Thyroid gland (tissue), 4 donors: Measurements from ENCODE around the gene ABCA4.

Experiments used
- CTCF ChIP-seq, 6 experiments: fragments of 200-600 bp in 3 of 6; fragments of 450-650 bp in 3 of 6; sonication (generic) in 3 of 6; IDR thresholded peaks; one replicate each; pipeline ENCODE4 v1.5.1; 2016 to 2019; ENCODE audit warnings: antibody characterized with exemption in 6 of 6, mild to moderate bottlenecking in 2 of 6, inconsistent platforms in 1 of 6, moderate library complexity in 1 of 6
- POLR2A ChIP-seq, 2 donors: fragments of 450-650 bp; IDR thresholded peaks; one replicate each; pipeline ENCODE4 v1.6.1; 2017; ENCODE audit warnings: antibody characterized with exemption in 2 of 2, mild to moderate bottlenecking in 2 of 2, moderate library complexity in 1 of 2

DNA sequence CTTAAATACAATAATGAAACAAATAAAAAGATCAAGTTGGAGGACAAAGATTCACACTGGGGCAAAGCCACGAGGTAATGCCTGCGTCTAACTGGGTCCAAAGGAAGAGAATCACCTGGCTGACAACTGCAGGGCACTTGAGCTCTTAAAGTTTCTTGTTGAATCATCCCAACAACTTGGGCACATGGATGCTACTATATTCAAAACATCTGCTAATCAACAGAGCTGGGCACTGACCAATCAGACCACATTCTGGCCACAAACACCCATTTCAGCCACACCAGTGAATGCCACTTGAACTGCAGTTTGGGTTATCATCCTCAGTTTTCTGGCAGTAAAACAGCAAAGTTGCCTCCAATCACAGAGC is 51.0 kb downstream of the ABCA4 start:
- TF ChIP-seq CTCF (IDR thresholded peaks at IDR 0.05) (no peak), POLR2A (IDR thresholded peaks at IDR 0.05) (no peak)
